Measurements from ENCODE around the gene ETV5.
"Not testable (repeated sequence)": the region's sequence is repeated elsewhere in the genome, so short reads cannot be mapped to it uniquely, and the experiment has no call there.

ETV5 gene

GRCh38 chr3:186060222-186060621, 48.7 kb downstream of the ETV5 start:
- peak; percentile 35 for DNase-seq

- DNase-seq, result no peak
These were observed 49.7 kb downstream of the ETV5 start for GRCh38 chr3:186059192-186059591.

- no peak for DNase-seq
These were observed 50.7 kb downstream of the ETV5 start for GRCh38 chr3:186058225-186058624.

GRCh38 chr3:186057594-186057993, 51.3 kb downstream of the ETV5 start:
- no peak for DNase-seq

- DNase-seq, result no peak
These were observed 54.0 kb downstream of the ETV5 start for GRCh38 chr3:186054792-186055352.

GRCh38 chr3:186053954-186054791, 54.7 kb downstream of the ETV5 start:
- DNase-seq, result no peak

GRCh38 chr3:186052096-186052840, 56.6 kb downstream of the ETV5 start:
- DNase-seq, result no peak

GRCh38 chr3:186049001-186049400, 59.9 kb downstream of the ETV5 start:
- no peak for DNase-seq

GRCh38 chr3:186048119-186048518, 60.8 kb downstream of the ETV5 start:
- no peak for DNase-seq

GRCh38 chr3:186046838-186047237, 62.1 kb downstream of the ETV5 start:
- DNase-seq, result no peak

GRCh38 chr3:186044968-186045367, 63.9 kb downstream of the ETV5 start:
- no peak for DNase-seq

GRCh38 chr3:186044427-186044826, 64.5 kb downstream of the ETV5 start:
- no peak for DNase-seq

GRCh38 chr3:186042521-186043202, 66.2 kb downstream of the ETV5 start:
- no peak for DNase-seq

- no peak for DNase-seq
These were observed 66.9 kb downstream of the ETV5 start for GRCh38 chr3:186042036-186042435.

- no peak for DNase-seq
These were observed 70.5 kb downstream of the ETV5 start for GRCh38 chr3:186038360-186038759.

- no peak for DNase-seq
These were observed 73.6 kb downstream of the ETV5 start for GRCh38 chr3:186035277-186035676.

GRCh38 chr3:186032321-186032720, 76.6 kb downstream of the ETV5 start:
- DNase-seq, result no peak

- DNase-seq, result not testable (repeated sequence)
These were observed 82.9 kb downstream of the ETV5 start for GRCh38 chr3:186025993-186026392.

- DNase-seq, result peak; percentile 79
These were observed 83.7 kb downstream of the ETV5 start for GRCh38 chr3:186025161-186025560.

- DNase-seq, result no peak
These were observed 84.7 kb downstream of the ETV5 start for GRCh38 chr3:186024210-186024609.

GRCh38 chr3:186022931-186023330, 86.0 kb downstream of the ETV5 start:
- no peak for DNase-seq

GRCh38 chr3:186021673-186022362, 87.1 kb downstream of the ETV5 start:
- no peak for DNase-seq

- not testable (repeated sequence) for DNase-seq
These were observed 87.6 kb downstream of the ETV5 start for GRCh38 chr3:186021250-186021649.

Data from stimulated activated CD4-positive, alpha-beta T cell treated with anti-CD3 and anti-CD28 coated beads, Interleukin-1b, Interleukin-23, amount 100 ng/mL, for 48 hours (primary cell).